HepG2 (cell line): ENCODE data around the gene TMIGD2. TPM values are rescaled to one million over a fixed set of nuclear protein-coding genes. Genes with fewer than 3 reads are reported as not detected.

Source experiments
- ISX ChIP-seq: sonication (generic); formaldehyde crosslinking; conservative IDR thresholded peaks from 2 replicates; pipeline ENCODE4 v1.5.0; 2020; ENCODE audit warnings: missing genetic modification reagents
- RAD21 ChIP-seq: fragments of 450-650 bp; formaldehyde crosslinking; IDR thresholded peaks from 2 replicates; pipeline ENCODE4 v1.5.0; 2020; ENCODE audit warnings: mild to moderate bottlenecking
- RFX1 ChIP-seq: fragments of 450-650 bp; IDR thresholded peaks from 2 replicates; pipeline ENCODE4 v1.6.1; 2017
- SMYD3 ChIP-seq: sonication (generic); formaldehyde crosslinking; IDR thresholded peaks from 2 replicates; pipeline ENCODE4 v1.8.1; 2023; ENCODE audit warnings: mild to moderate bottlenecking, missing genetic modification reagents
- SOX13 ChIP-seq, 3 experiments: fragments of 450-650 bp in 1 of 3; sonication (generic) in 1 of 3; formaldehyde crosslinking in 1 of 3; IDR thresholded peaks in 2 of 3; conservative IDR thresholded peaks in 1 of 3; 2 replicates each; pipeline versions ENCODE4 v1.5.0 to v1.6.1; 2016 to 2020; ENCODE audit warnings: antibody characterized with exemption in 1 of 3, mild to moderate bottlenecking in 1 of 3, missing compliant biosample characterization in 1 of 3, missing genetic modification reagents in 1 of 3, moderate library complexity in 1 of 3
- ZNF337 ChIP-seq: sonication (generic); formaldehyde crosslinking; IDR thresholded peaks from 2 replicates; pipeline ENCODE4 v1.5.1; 2020; ENCODE audit warnings: missing genetic modification reagents, low read depth, mild to moderate bottlenecking, borderline replicate concordance
- polyA plus RNA-seq, 8 experiments: library from polyadenylated mRNA; depleted of rRNA in 3 of 8; stranded (reverse) in 7 of 8; unstranded in 1 of 8; fragments of >200 nt; fragmentation: Illumina TruSeq in 4 of 8; extraction: Trizol in 4 of 8; gene quantifications; 2 replicates each; pipeline versions ENCODE4 v1.2.1 to v1.2.3, GENCODE V29; 2011 to 2016; ENCODE audit warnings: low read depth in 4 of 8, missing spikeins in 1 of 8, mixed read lengths in 1 of 8; ENCODE audit not compliant: insufficient read depth in 1 of 8
- total RNA-seq, 5 experiments: library from RNA; depleted of rRNA; stranded (reverse); fragments of >200 nt; fragmentation: Illumina TruSeq; extraction: Trizol; gene quantifications; 2 replicates each; pipeline ENCODE4 v1.2.3, GENCODE V29; 2016; ENCODE audit warnings: low read depth in 1 of 5
- TF ChIP-seq, protein P1 (sequence below): sonication (generic); formaldehyde crosslinking; IDR thresholded peaks from 2 replicates; pipeline ENCODE4 v1.4.0; 2020; ENCODE audit warnings: missing genetic modification reagents, borderline replicate concordance
- TF ChIP-seq, protein P2 (sequence below): sonication (generic); formaldehyde crosslinking; IDR thresholded peaks from 2 replicates; pipeline ENCODE4 v1.5.0; 2020; ENCODE audit warnings: missing genetic modification reagents, mild to moderate bottlenecking, borderline replicate concordance
- TF ChIP-seq, protein P3 (sequence below): sonication (generic); formaldehyde crosslinking; IDR thresholded peaks from 2 replicates; pipeline ENCODE4 v1.4.0; 2020; ENCODE audit warnings: mild to moderate bottlenecking, missing genetic modification reagents
- TF ChIP-seq, protein P4 (sequence below): sonication (generic); formaldehyde crosslinking; IDR thresholded peaks from 2 replicates; pipeline ENCODE4 v1.5.0; 2020; ENCODE audit warnings: mild to moderate bottlenecking, missing genetic modification reagents, borderline replicate concordance
- TF ChIP-seq, protein P5 (sequence below): sonication (generic); formaldehyde crosslinking; IDR thresholded peaks from 2 replicates; pipeline ENCODE4 v1.8.1; 2023; ENCODE audit warnings: mild to moderate bottlenecking, missing genetic modification reagents, borderline replicate concordance
- TF ChIP-seq, protein P6 (sequence below): sonication (generic); formaldehyde crosslinking; conservative IDR thresholded peaks from 2 replicates; pipeline ENCODE4 v1.4.0; 2020; ENCODE audit warnings: mild to moderate bottlenecking, missing genetic modification reagents, moderate library complexity
- TF ChIP-seq, protein P7 (sequence below): sonication (generic); formaldehyde crosslinking; conservative IDR thresholded peaks from 2 replicates; pipeline ENCODE4 v1.4.0; 2020; ENCODE audit warnings: missing genetic modification reagents

TMIGD2 gene
- total and polyA plus RNA-seq, 2 of the 13 experiments (the other 11 are each of a cell fraction or from before 2014, with no cell fraction given) = 0.11 to 1.0 TPM

DNA sequence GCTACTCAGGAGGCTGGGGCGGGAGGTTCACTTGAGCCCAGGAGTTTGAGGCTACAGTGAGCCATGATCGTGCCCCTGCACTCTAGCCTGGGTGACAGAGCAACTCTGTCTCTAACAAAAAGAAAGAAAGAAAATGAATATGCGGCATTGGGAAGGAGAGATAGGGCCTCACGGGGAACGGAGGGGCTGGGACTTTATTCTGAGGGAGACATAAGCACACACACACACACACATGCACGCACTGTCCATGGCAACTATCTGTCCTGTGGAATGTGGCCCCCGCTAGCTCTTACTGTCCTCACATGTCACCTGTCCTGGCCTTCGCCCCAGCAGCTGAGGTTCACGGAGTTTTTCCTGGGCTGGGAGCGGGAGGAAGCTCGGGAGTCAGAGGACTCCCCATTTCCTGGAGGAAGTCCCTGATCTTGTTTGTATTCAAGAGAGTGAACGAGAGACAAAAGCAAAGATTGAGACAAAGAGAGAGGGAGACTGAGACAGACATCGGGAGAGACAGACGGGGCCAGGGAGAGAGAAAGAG, 35.8 kb upstream of the TMIGD2 start (continued):
- TF ChIP-seq, protein P1, sequence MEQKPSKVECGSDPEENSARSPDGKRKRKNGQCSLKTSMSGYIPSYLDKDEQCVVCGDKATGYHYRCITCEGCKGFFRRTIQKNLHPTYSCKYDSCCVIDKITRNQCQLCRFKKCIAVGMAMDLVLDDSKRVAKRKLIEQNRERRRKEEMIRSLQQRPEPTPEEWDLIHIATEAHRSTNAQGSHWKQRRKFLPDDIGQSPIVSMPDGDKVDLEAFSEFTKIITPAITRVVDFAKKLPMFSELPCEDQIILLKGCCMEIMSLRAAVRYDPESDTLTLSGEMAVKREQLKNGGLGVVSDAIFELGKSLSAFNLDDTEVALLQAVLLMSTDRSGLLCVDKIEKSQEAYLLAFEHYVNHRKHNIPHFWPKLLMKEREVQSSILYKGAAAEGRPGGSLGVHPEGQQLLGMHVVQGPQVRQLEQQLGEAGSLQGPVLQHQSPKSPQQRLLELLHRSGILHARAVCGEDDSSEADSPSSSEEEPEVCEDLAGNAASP (CRISPR knock-in tag) = peak; percentile 81; the same call in 1 of the 2 replicates
- TF ChIP-seq RAD21 (CRISPR knock-in tag) = no peak
- TF ChIP-seq, protein P2, sequence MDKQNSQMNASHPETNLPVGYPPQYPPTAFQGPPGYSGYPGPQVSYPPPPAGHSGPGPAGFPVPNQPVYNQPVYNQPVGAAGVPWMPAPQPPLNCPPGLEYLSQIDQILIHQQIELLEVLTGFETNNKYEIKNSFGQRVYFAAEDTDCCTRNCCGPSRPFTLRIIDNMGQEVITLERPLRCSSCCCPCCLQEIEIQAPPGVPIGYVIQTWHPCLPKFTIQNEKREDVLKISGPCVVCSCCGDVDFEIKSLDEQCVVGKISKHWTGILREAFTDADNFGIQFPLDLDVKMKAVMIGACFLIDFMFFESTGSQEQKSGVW (CRISPR knock-in tag) = no peak
- TF ChIP-seq, protein P3, sequence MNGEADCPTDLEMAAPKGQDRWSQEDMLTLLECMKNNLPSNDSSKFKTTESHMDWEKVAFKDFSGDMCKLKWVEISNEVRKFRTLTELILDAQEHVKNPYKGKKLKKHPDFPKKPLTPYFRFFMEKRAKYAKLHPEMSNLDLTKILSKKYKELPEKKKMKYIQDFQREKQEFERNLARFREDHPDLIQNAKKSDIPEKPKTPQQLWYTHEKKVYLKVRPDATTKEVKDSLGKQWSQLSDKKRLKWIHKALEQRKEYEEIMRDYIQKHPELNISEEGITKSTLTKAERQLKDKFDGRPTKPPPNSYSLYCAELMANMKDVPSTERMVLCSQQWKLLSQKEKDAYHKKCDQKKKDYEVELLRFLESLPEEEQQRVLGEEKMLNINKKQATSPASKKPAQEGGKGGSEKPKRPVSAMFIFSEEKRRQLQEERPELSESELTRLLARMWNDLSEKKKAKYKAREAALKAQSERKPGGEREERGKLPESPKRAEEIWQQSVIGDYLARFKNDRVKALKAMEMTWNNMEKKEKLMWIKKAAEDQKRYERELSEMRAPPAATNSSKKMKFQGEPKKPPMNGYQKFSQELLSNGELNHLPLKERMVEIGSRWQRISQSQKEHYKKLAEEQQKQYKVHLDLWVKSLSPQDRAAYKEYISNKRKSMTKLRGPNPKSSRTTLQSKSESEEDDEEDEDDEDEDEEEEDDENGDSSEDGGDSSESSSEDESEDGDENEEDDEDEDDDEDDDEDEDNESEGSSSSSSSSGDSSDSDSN = 0 out of 2 replicates have a peak, but pooled peaks have one; percentile 23
- peak; percentile 59 for TF ChIP-seq RFX1
- TF ChIP-seq, protein P4, sequence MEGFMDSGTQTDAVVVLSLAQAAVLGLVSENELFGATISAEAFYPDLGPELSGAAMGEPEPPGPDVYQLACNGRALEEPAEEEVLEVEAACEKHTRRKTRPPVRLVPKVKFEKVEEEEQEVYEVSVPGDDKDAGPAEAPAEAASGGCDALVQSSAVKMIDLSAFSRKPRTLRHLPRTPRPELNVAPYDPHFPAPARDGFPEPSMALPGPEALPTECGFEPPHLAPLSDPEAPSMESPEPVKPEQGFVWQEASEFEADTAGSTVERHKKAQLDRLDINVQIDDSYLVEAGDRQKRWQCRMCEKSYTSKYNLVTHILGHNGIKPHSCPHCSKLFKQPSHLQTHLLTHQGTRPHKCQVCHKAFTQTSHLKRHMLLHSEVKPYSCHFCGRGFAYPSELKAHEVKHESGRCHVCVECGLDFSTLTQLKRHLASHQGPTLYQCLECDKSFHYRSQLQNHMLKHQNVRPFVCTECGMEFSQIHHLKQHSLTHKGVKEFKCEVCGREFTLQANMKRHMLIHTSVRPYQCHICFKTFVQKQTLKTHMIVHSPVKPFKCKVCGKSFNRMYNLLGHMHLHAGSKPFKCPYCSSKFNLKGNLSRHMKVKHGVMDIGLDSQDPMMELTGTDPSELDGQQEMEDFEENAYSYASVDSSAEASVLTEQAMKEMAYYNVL = peak; percentile 85
- TF ChIP-seq, protein P5, sequence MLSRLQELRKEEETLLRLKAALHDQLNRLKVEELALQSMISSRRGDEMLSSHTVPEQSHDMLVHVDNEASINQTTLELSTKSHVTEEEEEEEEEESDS (CRISPR knock-in tag) = no peak
- TF ChIP-seq, protein P6, sequence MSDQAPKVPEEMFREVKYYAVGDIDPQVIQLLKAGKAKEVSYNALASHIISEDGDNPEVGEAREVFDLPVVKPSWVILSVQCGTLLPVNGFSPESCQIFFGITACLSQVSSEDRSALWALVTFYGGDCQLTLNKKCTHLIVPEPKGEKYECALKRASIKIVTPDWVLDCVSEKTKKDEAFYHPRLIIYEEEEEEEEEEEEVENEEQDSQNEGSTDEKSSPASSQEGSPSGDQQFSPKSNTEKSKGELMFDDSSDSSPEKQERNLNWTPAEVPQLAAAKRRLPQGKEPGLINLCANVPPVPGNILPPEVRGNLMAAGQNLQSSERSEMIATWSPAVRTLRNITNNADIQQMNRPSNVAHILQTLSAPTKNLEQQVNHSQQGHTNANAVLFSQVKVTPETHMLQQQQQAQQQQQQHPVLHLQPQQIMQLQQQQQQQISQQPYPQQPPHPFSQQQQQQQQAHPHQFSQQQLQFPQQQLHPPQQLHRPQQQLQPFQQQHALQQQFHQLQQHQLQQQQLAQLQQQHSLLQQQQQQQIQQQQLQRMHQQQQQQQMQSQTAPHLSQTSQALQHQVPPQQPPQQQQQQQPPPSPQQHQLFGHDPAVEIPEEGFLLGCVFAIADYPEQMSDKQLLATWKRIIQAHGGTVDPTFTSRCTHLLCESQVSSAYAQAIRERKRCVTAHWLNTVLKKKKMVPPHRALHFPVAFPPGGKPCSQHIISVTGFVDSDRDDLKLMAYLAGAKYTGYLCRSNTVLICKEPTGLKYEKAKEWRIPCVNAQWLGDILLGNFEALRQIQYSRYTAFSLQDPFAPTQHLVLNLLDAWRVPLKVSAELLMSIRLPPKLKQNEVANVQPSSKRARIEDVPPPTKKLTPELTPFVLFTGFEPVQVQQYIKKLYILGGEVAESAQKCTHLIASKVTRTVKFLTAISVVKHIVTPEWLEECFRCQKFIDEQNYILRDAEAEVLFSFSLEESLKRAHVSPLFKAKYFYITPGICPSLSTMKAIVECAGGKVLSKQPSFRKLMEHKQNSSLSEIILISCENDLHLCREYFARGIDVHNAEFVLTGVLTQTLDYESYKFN (CRISPR knock-in tag) = peak; percentile 41; the same call in 1 of the 2 replicates
- peak; percentile 53; the same call in 1 of the 2 replicates for TF ChIP-seq SMYD3 (CRISPR knock-in tag)
- TF ChIP-seq ISX (CRISPR knock-in tag) = no peak
- TF ChIP-seq SOX13 (IDR thresholded peaks at IDR 0.05) = no peak
- TF ChIP-seq SOX13 (CRISPR knock-in tag; conservative IDR thresholded peaks at IDR 0.05 in 1 of 2, IDR thresholded peaks at IDR 0.05 in 1 of 2) = peak in 1 of 2 experiments; percentile 29; a peak in 1 of 4 replicates
- TF ChIP-seq, protein P7, sequence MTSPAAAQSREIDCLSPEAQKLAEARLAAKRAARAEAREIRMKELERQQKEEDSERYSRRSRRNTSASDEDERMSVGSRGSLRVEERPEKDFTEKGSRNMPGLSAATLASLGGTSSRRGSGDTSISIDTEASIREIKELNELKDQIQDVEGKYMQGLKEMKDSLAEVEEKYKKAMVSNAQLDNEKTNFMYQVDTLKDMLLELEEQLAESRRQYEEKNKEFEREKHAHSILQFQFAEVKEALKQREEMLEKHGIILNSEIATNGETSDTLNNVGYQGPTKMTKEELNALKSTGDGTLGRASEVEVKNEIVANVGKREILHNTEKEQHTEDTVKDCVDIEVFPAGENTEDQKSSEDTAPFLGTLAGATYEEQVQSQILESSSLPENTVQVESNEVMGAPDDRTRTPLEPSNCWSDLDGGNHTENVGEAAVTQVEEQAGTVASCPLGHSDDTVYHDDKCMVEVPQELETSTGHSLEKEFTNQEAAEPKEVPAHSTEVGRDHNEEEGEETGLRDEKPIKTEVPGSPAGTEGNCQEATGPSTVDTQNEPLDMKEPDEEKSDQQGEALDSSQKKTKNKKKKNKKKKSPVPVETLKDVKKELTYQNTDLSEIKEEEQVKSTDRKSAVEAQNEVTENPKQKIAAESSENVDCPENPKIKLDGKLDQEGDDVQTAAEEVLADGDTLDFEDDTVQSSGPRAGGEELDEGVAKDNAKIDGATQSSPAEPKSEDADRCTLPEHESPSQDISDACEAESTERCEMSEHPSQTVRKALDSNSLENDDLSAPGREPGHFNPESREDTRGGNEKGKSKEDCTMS (CRISPR knock-in tag) = no peak
- peak; percentile 43; the same call in 1 of the 2 replicates for TF ChIP-seq ZNF337 (CRISPR knock-in tag)
